Measurements from ENCODE around the gene CHRNA5.

DNA sequence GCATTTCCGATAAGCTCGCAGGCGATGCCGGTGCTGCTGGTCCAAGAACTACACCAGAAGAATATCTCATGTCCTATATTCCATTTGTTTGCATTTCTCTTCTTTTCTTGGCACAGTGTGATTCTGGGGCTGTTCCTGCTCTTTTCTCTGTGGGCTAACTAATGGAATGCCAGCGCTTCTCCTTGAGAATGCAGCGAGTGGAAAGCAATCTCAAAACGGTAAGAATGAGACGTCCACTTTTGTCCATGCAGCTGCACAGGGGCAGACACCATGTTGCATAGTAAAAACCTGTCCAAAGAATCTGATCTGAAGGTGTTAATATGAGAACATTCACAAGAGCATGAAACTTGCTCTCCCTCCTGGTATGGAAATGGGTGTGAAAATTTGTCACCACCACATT is 62.0 kb downstream of the CHRNA5 start:
- TF ChIP-seq GATA3 (IDR thresholded peaks at IDR 0.05; ENCODE audit: low read depth, low read length) (no peak), GATA2 (IDR thresholded peaks at IDR 0.05; ENCODE audit: low read depth, low read length) (no peak)
